NCI-H1092 treated with DMSO at 0.1 percent for 48 hours (cell line): ENCODE results near the gene SIRT2.
"Not testable (repeated sequence)": the region's sequence is repeated elsewhere in the genome, so short reads cannot be mapped to it uniquely, and the experiment has no call there.

Source experiments
- DNase-seq: peaks from one replicate; lab custom pipeline; 2025; lab: John Stamatoyannopoulos, UW

SIRT2 gene

DNA sequence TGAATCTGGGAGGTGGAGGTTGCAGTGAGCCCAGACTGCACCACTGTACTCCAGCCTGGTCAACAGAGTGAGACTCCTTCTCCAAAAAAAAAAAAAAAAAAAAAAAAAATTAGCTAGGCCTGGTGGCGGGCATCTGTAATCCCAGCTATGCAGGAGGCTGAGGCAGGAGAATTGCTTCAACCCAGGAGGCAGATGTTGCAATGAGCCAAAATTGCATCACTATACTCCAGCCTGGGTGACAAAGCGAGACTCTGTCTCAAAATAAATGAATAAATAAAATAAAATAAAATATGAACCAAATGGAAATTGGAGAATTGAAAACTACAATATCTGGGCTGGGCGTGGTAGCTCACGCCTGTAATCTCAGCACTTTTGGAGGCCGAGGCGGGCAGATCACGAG, 70.2 kb downstream of the SIRT2 start:
- DNase-seq = not testable (repeated sequence)
